K562 (cell line): Measurements from ENCODE around the gene PRTFDC1. TPM values are rescaled to one million over a fixed set of nuclear protein-coding genes. Genes with fewer than 3 reads are reported as not detected.
A peak's percentile ranks its signal among the peaks of the same experiment; 100 is the strongest.

ENCODE experiments used
- ATAC-seq: fragments of 200-7000 bp; cut with Tn5 transposase; 3 replicates; pipeline ENCODE4 v1.9.1; 2020; ENCODE audit warnings: moderate library complexity
- BruUV-seq: library from RNA; stranded (reverse); fragments of 400-500 nt; replicated peaks from 2 replicates; lab custom pipeline; 2021; lab: Mats Ljungman, UMichigan
- CTCF ChIA-PET: fragments of 300-600 bp; formaldehyde crosslinking; extraction: SDS; loops from one replicate; lab custom pipeline; 2021; ENCODE audit warnings: low intra/inter-chr PET ratio; lab: Yijun Ruan, JAX
- POLR2A ChIA-PET: fragments of 300-600, 350-650 bp; sonication (Branson Sonifier 250); formaldehyde crosslinking; extraction: SDS; loops from one replicate; lab custom pipeline; 2021; ENCODE audit warnings: antibody characterized with exemption, inconsistent platforms; lab: Yijun Ruan, JAX
- DNase-seq, 4 experiments: peaks; one replicate each; pipeline versions ENCODE4 v3.0.0 to v3.0.0-alpha.2; 2011 to 2018; ENCODE audit warnings: low spot score in 3 of 4, mixed read lengths in 3 of 4; ENCODE audit errors: extremely low read depth in 1 of 4
- FAIRE-seq: peaks from 2 replicates; lab custom pipeline; 2011; peaks lifted over from hg19 to GRCh38; lab: Jason Lieb, UNC
- H2AFZ ChIP-seq: 2 replicates; pipeline ENCODE4 v1.6.0; 2011; ENCODE audit warnings: low read depth, low read length, control low read depth, inconsistent platforms
- H3K27ac ChIP-seq: fragments of 200-600 bp; 3 replicates; pipeline ENCODE4 v1.8.0; 2011; ENCODE audit warnings: low read depth, mild to moderate bottlenecking, control low read depth, inconsistent platforms, low read length, moderate library complexity, mixed read lengths; ENCODE audit errors: extremely low read depth
- H3K27me3 ChIP-seq, 2 experiments: fragments of 300-600 bp in 1 of 2; 2 replicates in 1 of 2; 3 replicates in 1 of 2; pipeline versions ENCODE4 v1.6.0 to v1.8.0; 2011; ENCODE audit warnings: inconsistent platforms in 2 of 2, low read length in 2 of 2, mild to moderate bottlenecking in 1 of 2, mixed read lengths in 1 of 2, moderate library complexity in 1 of 2; ENCODE audit not compliant: control insufficient read depth in 2 of 2, insufficient read depth in 2 of 2
- H3K36me3 ChIP-seq: fragments of 300-600 bp; 3 replicates; pipeline ENCODE4 v1.8.0; 2011; ENCODE audit warnings: mild to moderate bottlenecking, low read length, inconsistent platforms; ENCODE audit not compliant: control insufficient read depth, insufficient read depth
- H3K4me1 ChIP-seq, 2 experiments: fragments of 200-600 bp in 1 of 2; replicated peaks in 1 of 2; 2 replicates in 1 of 2; 3 replicates in 1 of 2; pipeline versions ENCODE4 v1.5.1 to v1.8.0; 2011; ENCODE audit warnings: inconsistent platforms in 2 of 2, low read length in 2 of 2, mild to moderate bottlenecking in 1 of 2, mixed read lengths in 1 of 2, moderate library complexity in 1 of 2; ENCODE audit not compliant: control insufficient read depth in 2 of 2, insufficient read depth in 2 of 2
- H3K4me2 ChIP-seq: 2 replicates; pipeline ENCODE4 v1.6.1; 2011; ENCODE audit warnings: low read length, control low read depth, inconsistent platforms, mixed read lengths; ENCODE audit not compliant: insufficient read depth
- H3K4me3 ChIP-seq: fragments of 200-600 bp; sonication (generic), shearing (Covaris generic); 2 replicates; pipeline ENCODE4 v1.5.1; 2016; ENCODE audit warnings: control low read depth, inconsistent platforms
- H3K79me2 ChIP-seq: fragments of 200-600 bp; 3 replicates; pipeline ENCODE4 v1.8.0; 2011; ENCODE audit warnings: low read length, inconsistent platforms; ENCODE audit not compliant: control insufficient read depth, insufficient read depth
- H3K9ac ChIP-seq, 2 experiments: 2 replicates each; pipeline versions ENCODE4 v1.6.0 to v1.6.1; 2011; ENCODE audit warnings: low read depth in 2 of 2, low read length in 2 of 2, control low read depth in 1 of 2, inconsistent platforms in 1 of 2, mild to moderate bottlenecking in 1 of 2, mixed read lengths in 1 of 2; ENCODE audit not compliant: insufficient read depth in 1 of 2
- H3K9me1 ChIP-seq: one replicate; pipeline ENCODE4 v1.6.0; 2011; ENCODE audit warnings: inconsistent platforms, mild to moderate bottlenecking, low read length, moderate library complexity; ENCODE audit not compliant: control insufficient read depth, insufficient read depth
- H3K9me3 ChIP-seq: replicated peaks from 2 replicates; pipeline ENCODE4 v1.5.1; 2011; ENCODE audit warnings: low read depth, low read length, inconsistent platforms; ENCODE audit not compliant: control insufficient read depth, insufficient read depth
- H4K20me1 ChIP-seq: replicated peaks from 2 replicates; pipeline ENCODE4 v1.6.1; 2011; ENCODE audit warnings: low read length, inconsistent platforms, mixed read lengths; ENCODE audit not compliant: control insufficient read depth, insufficient read depth
- ATF3 ChIP-seq, 2 experiments: fragments of 450-650 bp in 1 of 2; sonication (generic) in 1 of 2; formaldehyde crosslinking in 1 of 2; IDR thresholded peaks in 1 of 2; conservative IDR thresholded peaks in 1 of 2; 2 replicates each; pipeline versions ENCODE4 v1.6.1 to v1.8.1; 2016 to 2023; ENCODE audit warnings: mild to moderate bottlenecking in 2 of 2, moderate library complexity in 2 of 2, inconsistent platforms in 1 of 2, missing genetic modification reagents in 1 of 2
- CEBPG ChIP-seq, 3 experiments: fragments of 200-800 bp in 1 of 3; sonication (Bioruptor generic) in 1 of 3; sonication (generic) in 1 of 3; formaldehyde crosslinking in 1 of 3; IDR thresholded peaks in 2 of 3; conservative IDR thresholded peaks in 1 of 3; 2 replicates each; pipeline versions ENCODE4 v1.6.1 to v1.8.0; 2016 to 2022; ENCODE audit warnings: missing compliant biosample characterization in 2 of 3, missing genetic modification characterization in 2 of 3, mild to moderate bottlenecking in 1 of 3, missing genetic modification reagents in 1 of 3
- PHF21A ChIP-seq: fragments of 450-650 bp; IDR thresholded peaks from 2 replicates; pipeline ENCODE4 v1.6.1; 2017; ENCODE audit warnings: low read depth, borderline replicate concordance
- POLR2H ChIP-seq: IDR thresholded peaks from 2 replicates; pipeline ENCODE4 v1.6.1; 2016; ENCODE audit warnings: missing genetic modification characterization, low read depth, mild to moderate bottlenecking, control low read depth, missing compliant biosample characterization, moderate library complexity
- SMARCB1 ChIP-seq: IDR thresholded peaks from 2 replicates; pipeline ENCODE4 v1.6.1; 2011; ENCODE audit warnings: improper control_type of control experiment, low read depth; ENCODE audit not compliant: insufficient read length
- TRIM25 ChIP-seq: fragments of 450-650 bp; IDR thresholded peaks from 2 replicates; pipeline ENCODE4 v1.7.0; 2016; ENCODE audit warnings: borderline replicate concordance
- ZZZ3 ChIP-seq: fragments of 450-650 bp; IDR thresholded peaks from 2 replicates; pipeline ENCODE4 v1.6.1; 2016; ENCODE audit warnings: antibody characterized with exemption, mild to moderate bottlenecking, moderate library complexity
- WGBS: fragments of 100-300 bp; shearing (Covaris generic); methylation state at CpG from one replicate; pipeline ENCODE4 v1.1.6; 2016; ENCODE audit warnings: low coverage, mixed read lengths; ENCODE audit not compliant: insufficient coverage; ENCODE audit errors: missing lambda C conversion rate; 5-methylcytosine and 5-hydroxymethylcytosine counted together
- in situ Hi-C: fragments of 300-500 bp; cut with MboI; formaldehyde crosslinking; loops from 4 replicates; pipeline ENCODE4 v1.15.0; 2018; ENCODE audit warnings: inconsistent platforms, mixed read lengths
- intact Hi-C: fragments of 100-400 bp; cut with micrococcal nuclease; formaldehyde crosslinking; loops from 2 replicates; pipeline ENCODE4 v1.14.2; 2022
- polyA plus RNA-seq, 8 experiments: library from polyadenylated mRNA; depleted of rRNA in 4 of 8; stranded (reverse) in 5 of 8; unstranded in 3 of 8; fragments of >200 nt; fragmentation: Nextera tagmentation in 2 of 8; fragmentation: Illumina TruSeq in 1 of 8; extraction: Ambion mirVana in 2 of 8; extraction: Trizol in 1 of 8; gene quantifications; 2 replicates each; pipeline versions ENCODE4 v1.2.1 to v1.2.3, GENCODE V29; 2011 to 2014; ENCODE audit warnings: inconsistent platforms in 1 of 8, missing spikeins in 1 of 8
- total RNA-seq, 7 experiments: library from RNA; depleted of rRNA in 6 of 7; stranded (reverse); fragments of >200 nt in 6 of 7; fragmentation: Illumina TruSeq in 2 of 7; extraction: Trizol in 2 of 7; gene quantifications; 2 replicates each; pipeline versions ENCODE4 v1.2.1 to v1.2.3, GENCODE V29; 2011 to 2021; ENCODE audit warnings: low replicate concordance in 1 of 7

PRTFDC1 gene
- total and polyA plus RNA-seq, 9 of the 15 experiments (the other 6 are each of a cell fraction or from before 2014, with no cell fraction given) = 7.0 to 27.6 (median 10.0) TPM

DNA sequence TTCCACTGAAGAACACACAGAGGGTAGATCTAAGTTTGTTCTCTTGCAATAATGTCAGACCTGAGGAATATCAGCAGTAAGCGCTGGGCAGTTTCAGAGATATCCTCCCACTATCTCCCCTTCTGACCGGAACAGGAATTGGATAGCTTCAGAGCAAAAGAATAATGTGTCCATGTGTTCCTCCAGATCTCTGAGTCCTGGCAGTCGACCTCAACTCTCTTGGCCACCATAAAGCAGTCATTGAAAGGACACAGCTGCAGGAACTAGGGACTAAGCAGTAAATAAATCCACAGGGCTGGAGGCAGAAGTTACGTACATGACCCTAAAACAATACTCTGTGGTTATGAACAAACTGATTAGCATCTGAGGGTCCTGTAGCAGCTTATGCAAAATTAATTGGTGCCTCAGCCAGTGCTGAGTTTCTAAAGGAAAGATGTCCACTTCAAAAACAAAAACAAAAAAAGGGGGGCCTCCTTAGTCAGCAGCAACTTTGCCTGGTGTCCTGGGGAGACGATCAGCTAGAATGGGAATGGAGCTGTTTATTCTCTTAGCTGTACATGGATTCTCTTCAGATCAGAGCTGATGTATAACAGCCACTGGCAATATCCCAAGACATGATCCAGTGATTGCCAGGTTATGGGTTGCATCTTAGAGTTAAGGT is 6.4 kb upstream of the PRTFDC1 start (continued):
- no peak for TF ChIP-seq TRIM25

DNA sequence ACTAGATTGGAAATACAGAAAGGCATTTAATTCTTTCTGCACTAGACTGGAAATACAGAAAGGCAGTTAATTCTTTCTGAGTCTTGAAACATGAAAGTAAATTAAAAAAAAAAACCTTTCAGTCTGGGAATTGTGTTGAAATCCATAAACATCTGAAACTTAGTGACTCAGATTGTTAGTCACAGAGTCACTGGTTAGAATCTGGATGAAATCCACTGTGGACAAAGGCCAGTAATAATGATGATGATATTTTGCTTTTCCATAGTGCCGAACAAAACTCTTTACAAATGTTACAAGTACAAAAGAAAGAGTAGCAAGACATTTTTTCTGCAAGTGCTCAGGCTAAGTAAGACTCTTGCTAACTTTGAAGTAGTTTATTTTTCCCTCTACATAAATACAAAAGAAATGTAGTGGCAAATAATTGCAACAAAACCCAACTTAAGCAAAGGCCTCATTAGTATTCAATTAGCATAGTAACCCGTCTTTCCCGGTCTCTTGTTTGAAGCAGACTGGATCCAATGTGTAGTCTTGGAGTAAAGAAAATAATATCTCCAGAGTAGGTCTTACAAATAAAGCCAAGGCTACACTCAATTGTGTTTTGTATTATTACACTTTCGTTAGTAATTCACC is 5.8 kb upstream of the PRTFDC1 start:
- no peaks in the 10 kb centered on the region for H3K9me1 ChIP-seq
- peak overlapping the region in 1 of 2 experiments; percentile 59; a peak in 2 of 4 replicates for H3K9ac ChIP-seq
- 28% methylated on average over 4 of the region's 4 CpGs for WGBS
- H3K27ac ChIP-seq = peak overlapping the region; percentile 80
- DNase-seq (no peak), FAIRE-seq (no peak), ATAC-seq (peak; percentile 35; the same call in 2 of the 3 replicates)
- POLR2A ChIA-PET = interaction anchor here (0.7 to 1.2 kb wide), 3 partner anchors 13 to 230 kb away, joined by 3 to 4 read pairs (median 3); no protein-coding TSS in a partner anchor
- peak overlapping the region; percentile 97 for H2AFZ ChIP-seq
- no peaks in the 10 kb centered on the region for H3K9me3 ChIP-seq
- H3K4me3 ChIP-seq = no peak overlapping the region
- H3K4me1 ChIP-seq = peaks cover under 1 to 32% of the 10 kb centered on the region in 2 experiments; a peak in 3 of 5 replicates
- H3K4me2 ChIP-seq = peak overlapping the region; percentile 67
- CTCF ChIA-PET = no interaction called here
- in situ Hi-C loops (loop anchor here (10.0 kb wide), 1 partner anchor 313 kb away; no protein-coding TSS in a partner anchor), intact Hi-C loops (no loop called here)
- H4K20me1 ChIP-seq = no peaks in the 10 kb centered on the region
- H3K36me3 ChIP-seq = no peaks in the 10 kb centered on the region
- H3K27me3 ChIP-seq = no peaks in the 10 kb centered on the region
- no TSS peak for BruUV-seq
- peaks cover under 1% of the 10 kb centered on the region; the same call in 1 of the 3 replicates for H3K79me2 ChIP-seq
- TF ChIP-seq PHF21A = no peak
- no peak for TF ChIP-seq SMARCB1
- TF ChIP-seq ATF3 (IDR thresholded peaks at IDR 0.05) = 0 out of 2 replicates have a peak, but pooled peaks have one; percentile 7
- no peak for TF ChIP-seq ATF3 (CRISPR knock-in tag; conservative IDR thresholded peaks at IDR 0.05)
- TF ChIP-seq CEBPG (CRISPR knock-in tag; IDR thresholded peaks at IDR 0.05) = no peak
- peak in 1 of 2 experiments; percentile 46; a peak in 1 of 4 replicates for TF ChIP-seq CEBPG (tag; conservative IDR thresholded peaks at IDR 0.05 in 1 of 2, IDR thresholded peaks at IDR 0.05 in 1 of 2)
- TF ChIP-seq ZZZ3 = no peak
- TF ChIP-seq POLR2H (tag) = peak; percentile 56; the same call in 1 of the 2 replicates
